Measurements from ENCODE around the gene WAC.

DNA sequence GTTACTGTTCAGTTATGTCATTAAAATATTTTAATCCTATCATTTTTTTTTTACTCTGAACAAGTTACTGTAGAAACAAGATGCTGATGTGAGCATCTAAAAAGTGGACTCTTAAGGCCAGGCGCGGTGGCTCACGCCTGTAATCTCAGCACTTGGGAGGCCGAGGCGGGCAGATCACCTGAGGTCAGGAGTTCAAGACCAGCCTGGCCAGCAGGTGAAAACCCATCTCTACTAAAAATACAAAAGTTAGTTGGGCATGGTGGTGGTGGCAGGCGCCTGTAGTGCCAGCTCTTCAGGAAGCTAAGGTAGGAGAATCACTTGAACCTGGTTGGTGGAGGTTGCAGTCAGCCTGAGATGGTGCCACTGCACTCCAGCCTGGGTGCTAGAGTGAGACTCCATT, 2.9 kb downstream of the WAC start:
- TF ChIP-seq POLR2A (IDR thresholded peaks at IDR 0.05), result no peak
- TF ChIP-seq, protein P1, sequence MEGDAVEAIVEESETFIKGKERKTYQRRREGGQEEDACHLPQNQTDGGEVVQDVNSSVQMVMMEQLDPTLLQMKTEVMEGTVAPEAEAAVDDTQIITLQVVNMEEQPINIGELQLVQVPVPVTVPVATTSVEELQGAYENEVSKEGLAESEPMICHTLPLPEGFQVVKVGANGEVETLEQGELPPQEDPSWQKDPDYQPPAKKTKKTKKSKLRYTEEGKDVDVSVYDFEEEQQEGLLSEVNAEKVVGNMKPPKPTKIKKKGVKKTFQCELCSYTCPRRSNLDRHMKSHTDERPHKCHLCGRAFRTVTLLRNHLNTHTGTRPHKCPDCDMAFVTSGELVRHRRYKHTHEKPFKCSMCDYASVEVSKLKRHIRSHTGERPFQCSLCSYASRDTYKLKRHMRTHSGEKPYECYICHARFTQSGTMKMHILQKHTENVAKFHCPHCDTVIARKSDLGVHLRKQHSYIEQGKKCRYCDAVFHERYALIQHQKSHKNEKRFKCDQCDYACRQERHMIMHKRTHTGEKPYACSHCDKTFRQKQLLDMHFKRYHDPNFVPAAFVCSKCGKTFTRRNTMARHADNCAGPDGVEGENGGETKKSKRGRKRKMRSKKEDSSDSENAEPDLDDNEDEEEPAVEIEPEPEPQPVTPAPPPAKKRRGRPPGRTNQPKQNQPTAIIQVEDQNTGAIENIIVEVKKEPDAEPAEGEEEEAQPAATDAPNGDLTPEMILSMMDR (IDR thresholded peaks at IDR 0.05), result no peak

Data from esophagus squamous epithelium (tissue), 4 donors.